Stomach smooth muscle (tissue), 2 donors: ENCODE data around the gene TEX35.
"Not testable (repeated sequence)": the region's sequence is repeated elsewhere in the genome, so short reads cannot be mapped to it uniquely, and the experiment has no call there.

Experiments
- H3K27ac ChIP-seq: one replicate; pipeline ENCODE4 v1.7.0; 2013; ENCODE audit warnings: mild to moderate bottlenecking, low read length, inconsistent platforms
- H3K27me3 ChIP-seq, 2 donors: one replicate each; pipeline ENCODE4 v1.7.0; 2013; ENCODE audit warnings: low read length in 2 of 2; ENCODE audit not compliant: insufficient read depth in 2 of 2, control insufficient read depth in 1 of 2
- H3K36me3 ChIP-seq, 2 donors: one replicate each; pipeline ENCODE4 v1.7.0; 2013; ENCODE audit warnings: low read length in 2 of 2; ENCODE audit not compliant: control insufficient read depth in 2 of 2, insufficient read depth in 2 of 2
- H3K4me1 ChIP-seq: one replicate; pipeline ENCODE4 v1.7.0; 2013; ENCODE audit warnings: low read length; ENCODE audit not compliant: control insufficient read depth, insufficient read depth
- H3K4me3 ChIP-seq, 2 donors: one replicate each; pipeline ENCODE4 v1.7.0; 2013; ENCODE audit warnings: low read length in 2 of 2
- H3K9ac ChIP-seq, 2 donors: one replicate each; pipeline ENCODE4 v1.7.0; 2013; ENCODE audit warnings: low read length in 2 of 2, mild to moderate bottlenecking in 1 of 2
- H3K9me3 ChIP-seq, 2 donors: one replicate each; pipeline ENCODE4 v1.7.0; 2013; ENCODE audit warnings: low read length in 2 of 2; ENCODE audit not compliant: control insufficient read depth in 2 of 2
- donor health status: healthy.
- donor health status: Pancreatic carcinoma.

Gene TEX35

GRCh38 chr1:178501705-178502329, 11.1 kb upstream of the TEX35 start:
- Histone ChIP-seq H3K9ac (no peak overlapping the region), H3K4me1 (no peaks in the 10 kb centered on the region), H3K27me3 (no peaks in the 10 kb centered on the region), H3K36me3 (no peaks in the 10 kb centered on the region), H3K9me3 (no peaks in the 10 kb centered on the region), H3K4me3 (no peak overlapping the region), H3K27ac (no peak overlapping the region)

- Histone ChIP-seq H3K4me1 (no peaks in the 10 kb centered on the region), H3K4me3 (no peak overlapping the region), H3K27ac (no peak overlapping the region), H3K27me3 (no peaks in the 10 kb centered on the region), H3K36me3 (no peaks in the 10 kb centered on the region), H3K9me3 (no peaks in the 10 kb centered on the region), H3K9ac (no peak overlapping the region)
Measured at GRCh38 chr1:178502330-178502714, 10.6 kb upstream of the TEX35 start.

- H3K9me3 ChIP-seq, result no peaks in the 10 kb centered on the region
- no peak overlapping the region for H3K27ac ChIP-seq
- no peaks in the 10 kb centered on the region for H3K4me1 ChIP-seq
- H3K27me3 ChIP-seq, result no peaks in the 10 kb centered on the region
- no peaks in the 10 kb centered on the region for H3K36me3 ChIP-seq
- H3K4me3 ChIP-seq, result no peak overlapping the region
- H3K9ac ChIP-seq, result no peak overlapping the region
Measured at GRCh38 chr1:178502856-178503255, 10.1 kb upstream of the TEX35 start.

GRCh38 chr1:178503316-178503715, 9.6 kb upstream of the TEX35 start:
- H3K9ac ChIP-seq, H3K4me3 ChIP-seq, H3K4me1 ChIP-seq, H3K27ac ChIP-seq, H3K27me3 ChIP-seq, H3K9me3 ChIP-seq, H3K36me3 ChIP-seq: not testable (repeated sequence)

- Histone ChIP-seq H3K9ac (no peak overlapping the region), H3K4me3 (no peak overlapping the region), H3K27me3 (no peaks in the 10 kb centered on the region), H3K4me1 (no peaks in the 10 kb centered on the region), H3K9me3 (no peaks in the 10 kb centered on the region), H3K27ac (no peak overlapping the region), H3K36me3 (no peaks in the 10 kb centered on the region)
Measured at GRCh38 chr1:178503849-178504248, 9.1 kb upstream of the TEX35 start.

- H3K27me3 ChIP-seq, result no peaks in the 10 kb centered on the region
- H3K9ac ChIP-seq, result no peak overlapping the region
- no peaks in the 10 kb centered on the region for H3K9me3 ChIP-seq
- H3K4me3 ChIP-seq, result no peak overlapping the region
- no peak overlapping the region for H3K27ac ChIP-seq
- H3K4me1 ChIP-seq, result no peaks in the 10 kb centered on the region
- no peaks in the 10 kb centered on the region for H3K36me3 ChIP-seq
Measured at GRCh38 chr1:178504286-178504685, 8.6 kb upstream of the TEX35 start.

- H3K4me1 ChIP-seq, result no peaks in the 10 kb centered on the region
- no peaks in the 10 kb centered on the region for H3K36me3 ChIP-seq
- no peak overlapping the region for H3K9ac ChIP-seq
- no peaks in the 10 kb centered on the region for H3K9me3 ChIP-seq
- H3K27me3 ChIP-seq, result no peaks in the 10 kb centered on the region
- H3K27ac ChIP-seq, result no peak overlapping the region
- no peak overlapping the region for H3K4me3 ChIP-seq
Measured at GRCh38 chr1:178506177-178506576, 6.7 kb upstream of the TEX35 start.

GRCh38 chr1:178506669-178507068, 6.2 kb upstream of the TEX35 start:
- Histone ChIP-seq H3K27me3 (no peaks in the 10 kb centered on the region), H3K9me3 (no peaks in the 10 kb centered on the region), H3K27ac (no peak overlapping the region), H3K4me1 (no peaks in the 10 kb centered on the region), H3K4me3 (no peak overlapping the region), H3K36me3 (no peaks in the 10 kb centered on the region), H3K9ac (no peak overlapping the region)

- H3K4me3 ChIP-seq, result no peak overlapping the region
- no peak overlapping the region for H3K27ac ChIP-seq
- H3K9ac ChIP-seq, result no peak overlapping the region
- no peaks in the 10 kb centered on the region for H3K36me3 ChIP-seq
- no peaks in the 10 kb centered on the region for H3K27me3 ChIP-seq
- no peaks in the 10 kb centered on the region for H3K4me1 ChIP-seq
- no peaks in the 10 kb centered on the region for H3K9me3 ChIP-seq
Measured at GRCh38 chr1:178509414-178510007, 3.4 kb upstream of the TEX35 start.

- H3K4me3 ChIP-seq, result no peak overlapping the region
- H3K4me1 ChIP-seq, result no peaks in the 10 kb centered on the region
- no peak overlapping the region for H3K9ac ChIP-seq
- no peak overlapping the region for H3K27ac ChIP-seq
- H3K9me3 ChIP-seq, result no peaks in the 10 kb centered on the region
- no peaks in the 10 kb centered on the region for H3K27me3 ChIP-seq
- H3K36me3 ChIP-seq, result no peaks in the 10 kb centered on the region
Measured at GRCh38 chr1:178510155-178510554, 2.8 kb upstream of the TEX35 start.

GRCh38 chr1:178513278-178513983, 522 bp downstream of the TEX35 start:
- Histone ChIP-seq H3K4me1 (no peaks in the 10 kb centered on the region), H3K4me3 (no peak overlapping the region), H3K27ac (no peak overlapping the region), H3K9me3 (no peaks in the 10 kb centered on the region), H3K27me3 (peaks cover 0 to 3% of the 10 kb centered on the region in 2 donors), H3K36me3 (no peaks in the 10 kb centered on the region), H3K9ac (no peak overlapping the region)
